Retina (tissue), 1 donor: Measurements from ENCODE around the gene KRTAP10-11.
A peak's percentile ranks its signal among the peaks of the same experiment; 100 is the strongest.
"Not testable (repeated sequence)": the region's sequence is repeated elsewhere in the genome, so short reads cannot be mapped to it uniquely, and the experiment has no call there.

Source experiments
- DNase-seq: peaks from one replicate; pipeline ENCODE4 v3.0.0-alpha.2; 2016

Gene KRTAP10-11

GRCh38 chr21:44615466-44615865, 30.7 kb upstream of the KRTAP10-11 start:
- no peak for DNase-seq

GRCh38 chr21:44615911-44616590, 30.2 kb upstream of the KRTAP10-11 start:
- peak; percentile 51 for DNase-seq

GRCh38 chr21:44616591-44616926, 29.7 kb upstream of the KRTAP10-11 start:
- no peak for DNase-seq

- no peak for DNase-seq
These were observed 29.1 kb upstream of the KRTAP10-11 start for GRCh38 chr21:44617071-44617501.

GRCh38 chr21:44618504-44618903, 27.7 kb upstream of the KRTAP10-11 start:
- DNase-seq = no peak

GRCh38 chr21:44618909-44619308, 27.3 kb upstream of the KRTAP10-11 start:
- no peak for DNase-seq

GRCh38 chr21:44619886-44620285, 26.3 kb upstream of the KRTAP10-11 start:
- no peak for DNase-seq

- DNase-seq = no peak
These were observed 22.6 kb upstream of the KRTAP10-11 start for GRCh38 chr21:44623575-44623974.

- no peak for DNase-seq
These were observed 20.5 kb upstream of the KRTAP10-11 start for GRCh38 chr21:44625756-44626155.

- DNase-seq = no peak
These were observed 20.0 kb upstream of the KRTAP10-11 start for GRCh38 chr21:44626262-44626661.

- no peak for DNase-seq
These were observed 19.5 kb upstream of the KRTAP10-11 start, which contains the start of gene KRTAP10-9 for GRCh38 chr21:44626673-44627143. TSS of gene KRTAP10-9 (plus strand) at chr21:44627093. CDS start at chr21:44627172, 79 bp downstream.

- DNase-seq = not testable (repeated sequence)
These were observed 18.9 kb upstream of the KRTAP10-11 start for GRCh38 chr21:44627181-44627822.

GRCh38 chr21:44627831-44628233, 18.4 kb upstream of the KRTAP10-11 start:
- peak; percentile 57 for DNase-seq

- no peak for DNase-seq
These were observed 17.4 kb upstream of the KRTAP10-11 start for GRCh38 chr21:44628707-44629391.

GRCh38 chr21:44630440-44630839, 15.8 kb upstream of the KRTAP10-11 start:
- DNase-seq = no peak

- no peak for DNase-seq
These were observed 14.1 kb upstream of the KRTAP10-11 start for GRCh38 chr21:44632067-44632466.

- DNase-seq = no peak
These were observed 9.8 kb upstream of the KRTAP10-11 start for GRCh38 chr21:44636209-44637017.

- peak; percentile 81 for DNase-seq
These were observed 9.0 kb upstream of the KRTAP10-11 start, which contains the start of gene KRTAP10-10 for GRCh38 chr21:44637018-44637850. TSS of gene KRTAP10-10 (plus strand) at chr21:44637356. CDS start at chr21:44637418, 62 bp downstream.

- not testable (repeated sequence) for DNase-seq
These were observed 8.3 kb upstream of the KRTAP10-11 start for GRCh38 chr21:44637851-44638348.

- DNase-seq = not testable (repeated sequence)
These were observed 7.5 kb upstream of the KRTAP10-11 start for GRCh38 chr21:44638506-44639330.

- DNase-seq = no peak
These were observed 6.9 kb upstream of the KRTAP10-11 start for GRCh38 chr21:44639331-44639655.
